Activated CD4-positive, alpha-beta T cell treated with anti-CD3 and anti-CD28 coated beads, Interleukin-2, amount 10 ng/mL, durations not matched to agents 24 days and 14 days (primary cell): ENCODE measurements around the gene S100A14. TPM values are rescaled to one million over a fixed set of nuclear protein-coding genes. Genes with fewer than 3 reads are reported as not detected.

Experiments
- DNase-seq: peaks from one replicate; pipeline ENCODE4 v3.0.0; 2022
- H3K27ac Mint-ChIP-seq: one replicate; pipeline ENCODE4 v1.8.0; 2022; ENCODE audit warnings: mild to moderate bottlenecking, mixed read lengths
- H3K27me3 Mint-ChIP-seq: one replicate; pipeline ENCODE4 v1.8.0; 2022; ENCODE audit warnings: mixed read lengths
- H3K36me3 Mint-ChIP-seq: one replicate; pipeline ENCODE4 v1.8.0; 2022; ENCODE audit warnings: low read depth, mild to moderate bottlenecking, mixed read lengths
- H3K4me1 Mint-ChIP-seq: one replicate; pipeline ENCODE4 v1.8.0; 2021; ENCODE audit warnings: mixed read lengths
- H3K4me3 Mint-ChIP-seq: one replicate; pipeline ENCODE4 v1.8.0; 2022; ENCODE audit warnings: mild to moderate bottlenecking, moderate library complexity, mixed read lengths
- H3K9me3 Mint-ChIP-seq: one replicate; pipeline ENCODE4 v1.8.0; 2021; ENCODE audit warnings: mixed read lengths
- intact Hi-C: fragments of 100-400 bp; cut with micrococcal nuclease; formaldehyde crosslinking; loops from one replicate; pipeline ENCODE4 v1.15.1; 2023
- total RNA-seq: library from RNA; stranded (reverse); gene quantifications from 2 replicates; pipeline ENCODE4 v1.2.3, GENCODE V29; 2022

Gene S100A14
- total RNA-seq, 1 donor from 2014 or later: not detected

- Mint-ChIP-seq H3K4me3 (peak overlapping the region; percentile 19), H3K27ac (peak overlapping the region; percentile 87), H3K36me3 (no peaks in the 10 kb centered on the region), H3K9me3 (no peaks in the 10 kb centered on the region), H3K27me3 (no peaks in the 10 kb centered on the region), H3K4me1 (peaks cover 48% of the 10 kb centered on the region)
- intact Hi-C loops: loop anchor here (1.0 kb wide), 4 partner anchors 22 to 56 kb away; partner anchors contain the start of gene S100A4
- peak; percentile 67 for DNase-seq
Measured at GRCh38 chr1:153567621-153568366, 48.3 kb downstream of the S100A14 start.

- Mint-ChIP-seq H3K4me3 (peak overlapping the region; percentile 63), H3K9me3 (no peaks in the 10 kb centered on the region), H3K4me1 (peaks cover 41% of the 10 kb centered on the region), H3K36me3 (no peaks in the 10 kb centered on the region), H3K27me3 (no peaks in the 10 kb centered on the region), H3K27ac (peak overlapping the region; percentile 88)
- peak; percentile 91 for DNase-seq
- intact Hi-C loops: no loop called here
Measured at GRCh38 chr1:153566414-153567371, 49.4 kb downstream of the S100A14 start.

DNA sequence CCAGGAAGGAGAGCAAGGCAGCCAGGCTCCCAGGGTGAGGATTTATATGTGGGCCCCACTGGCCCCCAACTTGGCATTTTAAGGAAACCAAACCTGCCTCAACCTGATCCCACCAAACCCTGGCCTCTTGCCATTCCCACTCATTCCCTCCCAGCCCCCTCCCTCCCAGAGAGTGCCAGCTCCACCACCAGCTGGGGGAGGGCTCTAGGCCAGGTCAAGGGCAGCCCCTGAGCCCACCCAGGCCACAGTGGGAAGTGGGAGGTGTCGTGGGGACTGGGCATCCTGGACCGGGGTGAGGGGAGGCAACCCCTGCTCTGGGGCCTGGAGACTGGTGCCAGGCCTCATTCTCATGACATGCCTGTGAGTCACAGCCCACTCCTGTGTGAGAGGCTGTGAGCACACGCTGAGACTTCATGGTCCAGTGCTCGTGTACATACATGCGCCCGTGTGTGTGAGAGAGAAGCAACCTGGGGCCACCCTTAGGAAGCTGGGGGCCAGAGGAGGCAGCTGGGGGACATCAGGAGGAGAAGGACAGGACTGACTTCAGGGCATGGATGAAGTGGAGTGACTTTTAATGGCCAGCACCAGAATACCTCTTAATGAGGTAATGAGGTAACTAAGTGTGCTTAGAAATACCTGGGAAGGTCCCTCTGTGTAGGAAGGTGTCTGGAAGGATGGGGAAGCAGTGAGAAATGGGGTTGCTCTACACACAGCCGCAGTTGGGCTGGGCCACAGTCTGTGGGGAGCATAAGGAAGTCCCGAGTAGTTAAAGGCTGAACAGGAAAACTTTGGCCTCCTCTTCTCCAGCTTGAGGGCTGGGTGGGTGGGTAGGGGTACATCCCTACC is 50.4 kb downstream of the S100A14 start, which contains the start of gene S100A2:
Gene S100A2 (minus strand): TSS at position 316 of the 846 bp plus-strand sequence. CDS start 1,967 bp downstream, outside the sequence.
- Mint-ChIP-seq H3K4me1 (peaks cover 38% of the 10 kb centered on the region), H3K4me3 (peak within 1 kb of the TSS; percentile 71), H3K9me3 (no peaks in the 10 kb centered on the region), H3K36me3 (no peaks in the 10 kb centered on the region), H3K27me3 (no peaks in the 10 kb centered on the region), H3K27ac (peak within 1 kb of the TSS; percentile 99)
- DNase-seq: peak; percentile 72
- intact Hi-C loops: no loop called here

Other genes starting within 250 kb of the S100A14 start
- not detected in 2 replicates for gene S100A12, start 240.7 kb downstream of the S100A14 start, total RNA-seq
- not detected in 2 replicates for gene S100A8, start 225.3 kb downstream of the S100A14 start, total RNA-seq
- gene S100A7A, start 199.8 kb downstream of the S100A14 start, total RNA-seq: not detected in 2 replicates
- gene S100A7, start 155.7 kb downstream of the S100A14 start, total RNA-seq: not detected in 2 replicates
- 166 and 174 TPM in 2 replicates for gene S100A6, start 80.3 kb downstream of the S100A14 start, total RNA-seq
- 2.3 and 2.6 TPM in 2 replicates for gene S100A5, start 75.4 kb downstream of the S100A14 start, total RNA-seq
- 132 and 134 TPM in 2 replicates for gene S100A4, start 70.5 kb downstream of the S100A14 start, total RNA-seq
- not detected in 2 replicates for gene S100A3, start 67.1 kb downstream of the S100A14 start, total RNA-seq
- 0.40 and 1.2 TPM in 2 replicates for gene S100A2, start 50.5 kb downstream of the S100A14 start, total RNA-seq
- gene S100A16, start 3.2 kb downstream of the S100A14 start, total RNA-seq: not detected in 2 replicates
- 3.1 and 3.2 TPM in 2 replicates for gene S100A13, start 11.2 kb upstream of the S100A14 start, total RNA-seq
- gene S100A1, start 12.1 kb upstream of the S100A14 start, total RNA-seq: not detected in 2 replicates
- gene CHTOP, start 17.7 kb upstream of the S100A14 start, total RNA-seq: 110 and 114 TPM in 2 replicates
- 28.6 and 31.6 TPM in 2 replicates for gene SNAPIN, start 42.4 kb upstream of the S100A14 start, total RNA-seq
- gene ILF2, start 54.7 kb upstream of the S100A14 start, total RNA-seq: 377 and 390 TPM in 2 replicates
- gene NPR1, start 62.4 kb upstream of the S100A14 start, total RNA-seq: 0.05 and 0.09 TPM in 2 replicates
- gene INTS3, start 111.7 kb upstream of the S100A14 start, total RNA-seq: 63.1 and 64.8 TPM in 2 replicates
- 10.0 and 10.3 TPM in 2 replicates for gene SLC27A3, start 159.1 kb upstream of the S100A14 start, total RNA-seq